Peyer's patch (tissue), 4 donors: ENCODE measurements around the gene TEKT1.
"Not testable (repeated sequence)": the region's sequence is repeated elsewhere in the genome, so short reads cannot be mapped to it uniquely, and the experiment has no call there.

Experiments used
- POLR2A ChIP-seq, 2 donors: fragments of 450-650 bp; IDR thresholded peaks; one replicate each; pipeline ENCODE4 v1.5.1; 2017; ENCODE audit warnings: antibody characterized with exemption in 2 of 2, mild to moderate bottlenecking in 2 of 2, moderate library complexity in 2 of 2
- TF ChIP-seq, protein P1 (sequence below), 6 experiments: fragments of 450-650 bp in 4 of 6; fragments of 200-600 bp in 2 of 6; sonication (generic) in 1 of 6; IDR thresholded peaks; one replicate each; pipeline ENCODE4 v1.5.1; 2017 to 2019; ENCODE audit warnings: antibody characterized with exemption in 6 of 6, mild to moderate bottlenecking in 3 of 6, moderate library complexity in 1 of 6

DNA sequence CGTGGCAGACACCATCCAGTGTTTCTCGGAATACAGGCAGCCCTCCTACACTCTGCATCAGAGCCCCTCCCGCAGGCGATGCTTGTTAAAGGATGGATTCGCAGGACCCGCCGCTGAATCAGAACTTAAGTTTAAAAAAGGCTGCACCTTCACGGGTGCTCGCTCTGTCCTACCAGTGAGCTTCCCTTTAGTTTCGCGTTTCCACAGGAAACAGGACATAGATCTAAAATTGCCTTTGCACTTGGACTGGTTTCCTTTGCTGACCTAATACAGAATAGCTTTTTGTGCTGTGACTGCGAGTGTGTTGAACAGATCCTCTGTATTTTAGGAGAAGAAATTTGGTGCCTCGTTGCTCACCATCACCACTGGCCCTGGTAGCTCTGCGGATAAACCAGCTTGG lies 10.2 kb upstream of the TEKT1 start:
- TF ChIP-seq, protein P1, sequence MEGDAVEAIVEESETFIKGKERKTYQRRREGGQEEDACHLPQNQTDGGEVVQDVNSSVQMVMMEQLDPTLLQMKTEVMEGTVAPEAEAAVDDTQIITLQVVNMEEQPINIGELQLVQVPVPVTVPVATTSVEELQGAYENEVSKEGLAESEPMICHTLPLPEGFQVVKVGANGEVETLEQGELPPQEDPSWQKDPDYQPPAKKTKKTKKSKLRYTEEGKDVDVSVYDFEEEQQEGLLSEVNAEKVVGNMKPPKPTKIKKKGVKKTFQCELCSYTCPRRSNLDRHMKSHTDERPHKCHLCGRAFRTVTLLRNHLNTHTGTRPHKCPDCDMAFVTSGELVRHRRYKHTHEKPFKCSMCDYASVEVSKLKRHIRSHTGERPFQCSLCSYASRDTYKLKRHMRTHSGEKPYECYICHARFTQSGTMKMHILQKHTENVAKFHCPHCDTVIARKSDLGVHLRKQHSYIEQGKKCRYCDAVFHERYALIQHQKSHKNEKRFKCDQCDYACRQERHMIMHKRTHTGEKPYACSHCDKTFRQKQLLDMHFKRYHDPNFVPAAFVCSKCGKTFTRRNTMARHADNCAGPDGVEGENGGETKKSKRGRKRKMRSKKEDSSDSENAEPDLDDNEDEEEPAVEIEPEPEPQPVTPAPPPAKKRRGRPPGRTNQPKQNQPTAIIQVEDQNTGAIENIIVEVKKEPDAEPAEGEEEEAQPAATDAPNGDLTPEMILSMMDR (IDR thresholded peaks at IDR 0.05) = not testable (repeated sequence)
- not testable (repeated sequence) for TF ChIP-seq POLR2A (IDR thresholded peaks at IDR 0.05)
